Inflammatory macrophage (primary cell): Measurements from ENCODE around the gene MYH14.
"Not testable (repeated sequence)": the region's sequence is repeated elsewhere in the genome, so short reads cannot be mapped to it uniquely, and the experiment has no call there.

Experiments used
- DNase-seq, 2 donors: peaks; one replicate each; pipeline ENCODE4 v3.0.0-alpha.2; 2020 to 2022

Gene MYH14

GRCh38 chr19:50228153-50228552 lies 24.7 kb downstream of the MYH14 start:
- DNase-seq, result not testable (repeated sequence)

DNA sequence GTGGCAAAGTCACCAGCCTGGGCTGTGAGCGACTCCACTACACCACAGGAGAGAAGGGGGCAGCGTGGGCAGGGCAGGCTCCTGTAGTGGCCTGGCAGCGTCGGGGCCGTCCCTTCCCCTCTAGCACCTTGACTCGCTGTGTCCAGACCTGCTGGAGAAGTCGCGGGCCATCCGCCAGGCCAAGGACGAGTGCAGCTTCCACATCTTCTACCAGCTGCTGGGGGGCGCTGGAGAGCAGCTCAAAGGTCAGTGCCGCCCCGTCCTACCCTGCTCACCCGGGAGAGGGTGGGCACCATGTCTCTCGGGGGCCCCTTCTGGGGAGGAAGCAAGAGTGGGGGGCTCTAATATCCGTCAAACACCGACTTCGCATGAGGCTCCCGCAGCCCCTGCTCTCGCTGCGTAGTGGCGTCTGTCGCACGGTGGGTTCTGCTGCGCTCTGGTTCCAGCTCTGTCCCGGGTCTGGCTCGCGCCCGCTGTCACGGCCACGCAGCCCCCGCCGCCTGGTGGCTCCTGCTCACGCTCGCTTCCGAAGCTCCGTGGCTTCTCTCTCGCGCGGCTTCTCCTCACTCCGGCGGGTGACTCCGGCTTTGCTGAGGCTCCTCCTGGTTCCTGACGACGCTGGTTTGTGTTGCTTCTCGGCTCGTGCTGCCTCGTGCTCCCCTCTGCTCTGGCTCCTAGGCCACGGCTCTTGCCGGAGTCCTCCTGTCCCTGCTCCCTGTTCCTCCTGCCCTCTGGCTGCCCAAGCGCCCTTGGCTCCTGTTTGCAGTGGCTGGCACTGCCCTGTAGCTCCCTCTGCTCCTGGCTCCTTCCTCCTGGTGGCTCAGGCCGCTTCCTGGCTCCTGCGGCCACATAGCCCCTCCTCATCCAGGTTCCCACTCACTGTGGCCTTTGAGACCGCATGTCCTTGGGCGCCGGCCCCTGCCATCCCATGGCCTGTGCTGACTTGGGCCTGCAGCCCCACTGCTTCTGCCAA lies 27.2 kb downstream of the MYH14 start:
- DNase-seq, result no peak

- DNase-seq, result not testable (repeated sequence)
These were observed 28.0 kb downstream of the MYH14 start for GRCh38 chr19:50231417-50231816.

DNA sequence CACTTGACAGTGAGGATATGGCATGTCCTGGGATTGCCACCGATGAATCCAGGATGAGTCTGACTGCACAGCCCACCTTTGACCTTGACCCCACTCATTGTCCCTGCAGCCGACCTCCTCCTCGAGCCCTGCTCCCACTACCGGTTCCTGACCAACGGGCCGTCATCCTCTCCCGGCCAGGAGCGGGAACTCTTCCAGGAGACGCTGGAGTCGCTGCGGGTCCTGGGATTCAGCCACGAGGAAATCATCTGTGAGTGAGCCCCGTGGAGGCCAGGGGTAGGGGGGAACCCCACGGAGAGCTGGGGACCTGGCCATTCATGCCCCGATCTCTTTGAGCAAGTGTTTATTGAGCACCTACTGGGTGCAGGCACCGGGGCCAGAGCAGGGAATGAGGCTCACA lies 28.4 kb downstream of the MYH14 start:
- DNase-seq, result no peak

DNA sequence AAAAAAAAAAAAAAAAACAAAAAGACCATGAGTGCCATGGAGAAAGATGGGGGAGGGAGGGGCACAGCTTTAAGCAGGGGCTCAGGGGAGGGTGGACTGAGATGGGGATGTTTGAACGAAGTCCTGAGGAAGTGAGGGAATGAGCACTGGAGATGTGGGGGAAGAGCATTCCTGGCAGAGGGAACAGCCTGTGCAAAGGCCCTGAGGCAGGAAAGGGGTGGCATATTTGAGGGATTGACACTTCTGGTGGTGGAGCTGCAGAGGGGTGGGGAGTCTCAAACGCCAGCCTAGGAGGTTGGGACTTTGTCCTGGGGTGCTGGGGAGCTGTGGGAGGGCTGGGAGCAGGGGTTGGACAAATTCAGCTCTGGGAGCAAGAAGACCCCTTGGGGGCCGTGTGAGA lies 29.2 kb downstream of the MYH14 start:
- DNase-seq, result no peak

DNA sequence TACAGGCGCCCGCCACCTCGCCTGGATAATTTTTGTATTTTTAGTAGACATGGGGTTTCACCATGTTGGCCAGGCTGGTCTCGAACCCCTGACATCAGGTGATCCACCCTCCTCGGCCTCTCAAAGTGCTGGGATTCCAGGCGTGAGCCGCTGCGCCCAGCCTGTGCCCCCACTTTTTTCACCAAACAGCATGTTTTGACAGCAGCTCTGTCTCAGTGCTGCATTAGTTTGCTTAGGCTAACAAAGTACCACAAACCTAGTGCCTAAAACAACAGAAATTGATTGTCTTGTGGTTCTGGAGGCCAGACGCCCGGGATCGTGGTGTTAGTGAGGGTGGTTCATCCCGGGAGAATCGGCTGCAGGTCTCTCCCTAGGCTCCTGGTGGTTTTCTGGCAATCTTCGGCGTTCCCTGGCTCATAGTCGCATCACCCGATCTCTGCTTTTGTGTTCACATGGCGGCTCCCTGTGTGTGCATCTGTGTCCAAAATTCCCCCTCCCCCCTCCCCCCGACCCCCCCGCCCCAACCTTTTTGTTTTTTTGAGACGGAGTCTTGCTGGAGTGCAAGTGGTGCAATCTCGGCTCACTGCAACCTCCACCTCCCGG lies 30.0 kb downstream of the MYH14 start:
- DNase-seq, result no peak

GRCh38 chr19:50237493-50237892 lies 34.1 kb downstream of the MYH14 start:
- not testable (repeated sequence) for DNase-seq

GRCh38 chr19:50238043-50238442 lies 34.6 kb downstream of the MYH14 start:
- no peak for DNase-seq

- no peak for DNase-seq
These were observed 36.6 kb downstream of the MYH14 start for GRCh38 chr19:50239921-50240590.

DNA sequence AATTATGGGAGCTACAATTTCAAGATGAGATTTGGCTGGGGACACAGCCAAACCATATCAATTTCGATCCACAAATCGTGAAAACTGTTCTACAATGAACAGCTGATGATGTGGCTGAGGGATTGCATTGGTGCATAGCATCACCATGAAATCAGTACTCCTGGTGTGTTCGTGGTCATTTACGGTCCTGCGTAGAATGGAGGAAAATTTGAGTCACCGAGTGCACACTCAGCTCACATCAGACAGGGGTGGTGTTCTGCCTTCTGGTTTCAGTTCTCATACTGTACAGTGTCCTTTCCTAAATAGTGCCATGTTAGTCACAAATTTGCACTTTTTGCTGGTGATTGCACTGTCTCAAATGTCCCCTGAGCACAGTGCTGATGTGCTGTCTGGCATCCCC lies 39.2 kb downstream of the MYH14 start:
- DNase-seq, result no peak

- no peak for DNase-seq
These were observed 41.3 kb downstream of the MYH14 start for GRCh38 chr19:50244695-50245094.

GRCh38 chr19:50248413-50248812 lies 45.0 kb downstream of the MYH14 start:
- DNase-seq, result no peak

- DNase-seq, result no peak
These were observed 45.4 kb downstream of the MYH14 start for GRCh38 chr19:50248826-50249225.

GRCh38 chr19:50249636-50250035 lies 46.2 kb downstream of the MYH14 start:
- DNase-seq, result no peak

DNA sequence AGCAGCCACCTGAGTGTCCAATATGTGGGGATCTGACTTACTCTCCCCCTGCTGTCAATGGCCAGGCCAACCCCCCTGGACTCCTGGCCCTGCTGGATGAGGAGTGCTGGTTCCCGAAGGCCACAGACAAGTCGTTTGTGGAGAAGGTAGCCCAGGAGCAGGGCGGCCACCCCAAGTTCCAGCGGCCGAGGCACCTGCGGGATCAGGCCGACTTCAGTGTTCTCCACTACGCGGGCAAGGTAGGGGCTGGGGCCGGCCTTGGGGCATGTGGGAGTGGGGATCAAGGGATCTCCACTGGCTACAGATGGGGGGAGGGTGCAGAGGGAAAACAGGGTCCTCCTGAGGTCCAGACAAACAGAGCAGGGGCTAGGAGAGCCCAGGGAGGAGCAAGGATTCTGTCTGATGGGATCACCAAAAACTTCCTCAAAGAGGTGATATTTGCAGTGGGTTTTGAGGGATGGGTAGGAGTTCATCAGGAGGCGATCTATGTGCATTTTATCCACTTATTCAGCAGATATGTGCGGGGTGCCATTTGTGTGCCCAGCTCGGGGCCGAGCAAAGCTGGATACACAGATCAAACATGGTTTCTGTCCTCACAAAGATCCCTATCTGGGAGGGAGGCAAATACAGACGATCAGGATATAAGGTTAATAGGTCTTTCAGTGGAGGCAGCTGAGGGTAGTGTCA lies 47.2 kb downstream of the MYH14 start:
- DNase-seq, result no peak

GRCh38 chr19:50252111-50252886 lies 48.9 kb downstream of the MYH14 start:
- peak; percentile 18 to 43 for DNase-seq

DNA sequence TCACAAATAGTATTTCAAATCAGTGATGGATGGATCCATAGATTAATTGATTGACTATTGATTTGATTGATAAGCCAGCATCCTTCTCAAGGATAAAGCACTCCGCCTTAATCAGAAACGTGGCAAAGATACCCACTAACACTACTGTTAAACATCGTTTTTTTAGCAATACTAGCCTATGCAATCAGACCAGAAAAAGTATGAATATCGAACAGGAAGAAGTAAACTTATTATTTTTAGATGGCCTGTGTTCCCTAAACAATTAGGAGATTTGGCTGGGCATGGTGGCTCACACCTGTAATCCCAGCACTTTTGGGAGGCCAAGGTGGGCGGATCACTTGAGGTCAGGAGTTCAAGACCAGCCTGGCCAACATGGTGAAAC lies 49.5 kb downstream of the MYH14 start:
- DNase-seq, result no peak

DNA sequence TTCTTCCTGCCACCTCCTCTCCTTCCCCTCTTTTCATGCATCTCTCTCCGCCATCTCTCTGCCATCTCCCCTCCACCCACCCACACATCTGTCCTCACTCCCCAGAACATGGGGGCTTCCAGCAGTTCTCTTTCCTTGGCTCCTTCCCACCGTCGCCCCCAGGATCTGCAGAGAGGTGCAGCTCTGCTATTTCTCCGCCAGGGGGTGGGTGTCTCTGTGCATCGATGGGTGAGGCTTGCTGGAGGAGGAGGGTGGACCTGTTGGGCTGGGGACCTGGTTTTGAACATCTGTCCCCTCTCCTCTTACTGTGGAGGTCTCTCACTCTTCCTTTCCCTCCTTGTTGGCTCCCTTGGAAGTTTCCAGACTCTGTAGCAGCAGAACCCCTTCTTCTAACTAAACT lies 51.7 kb downstream of the MYH14 start:
- DNase-seq, result no peak

GRCh38 chr19:50257141-50257540 lies 53.7 kb downstream of the MYH14 start:
- no peak for DNase-seq

DNA sequence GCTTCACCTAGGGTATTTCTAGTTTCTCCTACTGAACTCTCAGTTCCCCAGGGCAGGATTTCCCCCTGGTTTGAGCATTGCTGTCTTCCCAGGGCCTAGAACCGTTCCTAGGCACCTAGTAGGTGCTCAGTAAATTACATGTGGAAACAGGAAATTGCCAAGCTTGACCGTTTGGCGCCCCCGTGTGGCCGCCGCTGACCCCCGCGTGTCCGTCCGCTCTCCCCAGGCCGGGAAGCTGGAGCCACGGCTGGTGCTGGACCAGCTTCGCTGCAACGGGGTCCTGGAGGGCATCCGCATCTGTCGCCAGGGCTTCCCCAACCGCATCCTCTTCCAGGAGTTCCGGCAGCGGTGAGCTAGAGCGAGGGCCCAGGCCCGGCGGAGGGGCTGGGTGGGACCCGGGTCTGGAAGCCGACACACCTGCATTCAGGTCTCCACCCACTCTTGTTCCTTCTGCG lies 55.5 kb downstream of the MYH14 start:
- DNase-seq, result peak in 1 of 2 donors; percentile 37

DNA sequence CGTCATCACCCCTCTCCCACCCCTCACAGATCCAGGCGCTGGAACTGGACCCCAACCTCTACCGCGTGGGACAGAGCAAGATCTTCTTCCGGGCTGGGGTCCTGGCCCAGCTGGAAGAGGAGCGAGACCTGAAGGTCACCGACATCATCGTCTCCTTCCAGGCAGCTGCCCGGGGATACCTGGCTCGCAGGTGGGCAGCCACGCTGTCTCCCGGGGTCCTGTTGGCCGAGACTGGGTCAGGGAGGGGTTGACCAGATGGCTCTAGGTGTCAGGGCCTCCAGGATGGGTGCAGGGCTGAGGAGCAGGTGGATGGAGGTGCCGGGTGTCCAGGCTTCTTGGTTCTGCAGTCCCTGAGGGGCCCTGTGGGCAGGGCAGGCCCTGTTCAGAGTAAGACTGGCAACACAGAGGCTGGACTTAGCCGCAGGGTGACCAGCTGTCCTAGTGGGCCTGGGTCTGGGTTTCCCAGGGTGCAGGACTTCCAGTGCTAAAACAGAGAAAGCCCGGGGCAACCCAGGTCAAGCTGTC lies 58.1 kb downstream of the MYH14 start:
- DNase-seq, result no peak

DNA sequence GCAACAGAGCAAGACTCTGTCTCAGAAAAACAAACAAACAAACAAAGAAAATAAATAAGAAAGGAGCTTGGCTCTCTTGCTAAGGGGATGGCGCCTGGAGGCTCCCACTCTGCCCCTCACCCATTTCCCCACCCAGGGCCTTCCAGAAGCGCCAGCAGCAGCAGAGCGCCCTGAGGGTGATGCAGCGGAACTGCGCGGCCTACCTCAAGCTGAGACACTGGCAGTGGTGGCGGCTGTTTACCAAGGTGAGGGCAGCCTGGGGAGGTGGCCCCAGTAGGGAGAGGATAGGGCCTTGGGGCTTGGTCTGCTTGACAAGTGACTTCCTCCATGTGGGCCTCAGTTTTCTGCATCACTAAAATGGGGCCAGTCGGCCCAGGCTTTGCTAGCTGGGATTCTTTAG lies 59.8 kb downstream of the MYH14 start:
- no peak for DNase-seq
